HepG2 (cell line): Measurements from ENCODE around the gene ABO. TPM values are rescaled to one million over a fixed set of nuclear protein-coding genes. Genes with fewer than 3 reads are reported as not detected.
"Not testable (repeated sequence)": the region's sequence is repeated elsewhere in the genome, so short reads cannot be mapped to it uniquely, and the experiment has no call there.

Source experiments
- ATAC-seq: fragments of 200-7000 bp; cut with Tn5 transposase; 3 replicates; pipeline ENCODE4 v1.9.1; 2020; ENCODE audit warnings: mild to moderate bottlenecking, moderate library complexity
- BruUV-seq: library from RNA; stranded (reverse); fragments of 400-500 nt; replicated peaks from 2 replicates; lab custom pipeline; 2021; lab: Mats Ljungman, UMichigan
- CTCF ChIA-PET: fragments of 300-600 bp; formaldehyde crosslinking; extraction: SDS; loops from one replicate; lab custom pipeline; 2021; ENCODE audit warnings: low total read pairs, inconsistent platforms, low intra/inter-chr PET ratio; lab: Yijun Ruan, JAX
- POLR2A ChIA-PET: fragments of 350-600 bp; sonication (Branson Sonifier 250); formaldehyde crosslinking; loops from one replicate; lab custom pipeline; 2020; ENCODE audit warnings: antibody characterized with exemption, inconsistent platforms; lab: Yijun Ruan, JAX
- DNase-seq: peaks from one replicate; pipeline ENCODE4 v3.0.0-alpha.2; 2015; ENCODE audit warnings: low spot score
- FAIRE-seq: peaks from 3 replicates; lab custom pipeline; 2011; peaks lifted over from hg19 to GRCh38; lab: Jason Lieb, UNC
- H2AFZ ChIP-seq: one replicate; pipeline ENCODE4 v1.6.1; 2011; ENCODE audit warnings: low read length, inconsistent platforms
- H3K27ac ChIP-seq: fragments of 300-600 bp; 3 replicates; pipeline ENCODE4 v1.8.0; 2011; ENCODE audit warnings: mixed run types, mild to moderate bottlenecking, mixed read lengths, low read length, inconsistent platforms; ENCODE audit not compliant: insufficient read depth; ENCODE audit errors: extremely low read length
- H3K27me3 ChIP-seq, 2 experiments: fragments of 200-600 bp in 1 of 2; 2 replicates in 1 of 2; 3 replicates in 1 of 2; pipeline versions ENCODE4 v1.6.0 to v1.8.0; 2011; ENCODE audit warnings: low read length in 2 of 2, mild to moderate bottlenecking in 2 of 2, moderate library complexity in 2 of 2, inconsistent platforms in 1 of 2; ENCODE audit not compliant: insufficient read depth in 2 of 2, control insufficient read depth in 1 of 2
- H3K36me3 ChIP-seq, 2 experiments: fragments of 200-600 bp in 1 of 2; replicated peaks in 1 of 2; 2 replicates in 1 of 2; 3 replicates in 1 of 2; pipeline versions ENCODE4 v1.5.1 to v1.8.0; 2011; ENCODE audit warnings: low read length in 2 of 2, inconsistent platforms in 1 of 2; ENCODE audit not compliant: insufficient read depth in 2 of 2, control insufficient read depth in 1 of 2
- H3K4me1 ChIP-seq: 2 replicates; pipeline ENCODE4 v1.5.1; 2012; ENCODE audit warnings: low read length, inconsistent platforms; ENCODE audit not compliant: insufficient read depth
- H3K4me2 ChIP-seq: 2 replicates; pipeline ENCODE4 v1.6.0; 2011; ENCODE audit warnings: low read depth, low read length, inconsistent platforms
- H3K4me3 ChIP-seq, 3 experiments: fragments of 200-600 bp in 1 of 3; sonication (generic), shearing (Covaris generic) in 1 of 3; replicated peaks in 1 of 3; 2 replicates each; pipeline ENCODE4 v1.5.1; 2011 to 2016; ENCODE audit warnings: low read length in 3 of 3, inconsistent platforms in 2 of 3, low read depth in 2 of 3, mild to moderate bottlenecking in 2 of 3, control low read depth in 1 of 3, mixed read lengths in 1 of 3; ENCODE audit not compliant: insufficient read depth in 1 of 3
- H3K79me2 ChIP-seq: one replicate; pipeline ENCODE4 v1.6.1; 2011; ENCODE audit warnings: low read length, inconsistent platforms; ENCODE audit not compliant: insufficient read depth
- H3K9ac ChIP-seq: 2 replicates; pipeline ENCODE4 v1.6.0; 2011; ENCODE audit warnings: mild to moderate bottlenecking, low read depth, low read length, inconsistent platforms; ENCODE audit not compliant: insufficient read depth
- H3K9me3 ChIP-seq: 2 replicates; pipeline ENCODE4 v1.5.1; 2012; ENCODE audit warnings: mild to moderate bottlenecking, low read length
- H4K20me1 ChIP-seq: 2 replicates; pipeline ENCODE4 v1.6.0; 2011; ENCODE audit warnings: inconsistent platforms, mild to moderate bottlenecking, low read length, moderate library complexity; ENCODE audit not compliant: insufficient read depth
- ATF5 ChIP-seq: sonication (generic); formaldehyde crosslinking; IDR thresholded peaks from 2 replicates; pipeline ENCODE4 v1.4.0; 2020; ENCODE audit warnings: mild to moderate bottlenecking, low read depth, missing genetic modification reagents
- MXD4 ChIP-seq: IDR thresholded peaks from 2 replicates; pipeline ENCODE4 v1.6.1; 2016; ENCODE audit warnings: mild to moderate bottlenecking, missing biosample characterization, missing genetic modification reagents
- NRL ChIP-seq: sonication (generic); formaldehyde crosslinking; IDR thresholded peaks from 2 replicates; pipeline ENCODE4 v1.5.0; 2020; ENCODE audit warnings: missing genetic modification reagents, mild to moderate bottlenecking, moderate library complexity, borderline replicate concordance
- SP4 ChIP-seq: sonication (generic); formaldehyde crosslinking; IDR thresholded peaks from 2 replicates; pipeline ENCODE4 v1.8.1; 2023; ENCODE audit warnings: mild to moderate bottlenecking, missing genetic modification reagents
- ZKSCAN8 ChIP-seq: IDR thresholded peaks from 2 replicates; pipeline ENCODE4 v1.6.1; 2016; ENCODE audit warnings: borderline replicate concordance, missing genetic modification reagents, missing compliant biosample characterization
- ZNF101 ChIP-seq: sonication (generic); formaldehyde crosslinking; IDR thresholded peaks from 2 replicates; pipeline ENCODE4 v1.4.0; 2020; ENCODE audit warnings: mild to moderate bottlenecking, low read depth, missing genetic modification reagents, borderline replicate concordance
- ZNF251 ChIP-seq: sonication (generic); formaldehyde crosslinking; IDR thresholded peaks from 2 replicates; pipeline ENCODE4 v1.9.0; 2021; ENCODE audit warnings: mild to moderate bottlenecking, missing genetic modification reagents
- WGBS: methylation state at CpG from one replicate; pipeline ENCODE4 v1.1.6; 2017; ENCODE audit warnings: low lambda C conversion rate; 5-methylcytosine and 5-hydroxymethylcytosine counted together
- in situ Hi-C: cut with HindIII; loops from 2 replicates; pipeline ENCODE4 v1.10.0; 2017; ENCODE audit warnings: low pct_unique_long_range_greater_than_20kb; ENCODE audit not compliant: extremely low pct_ligation_motif_present
- intact Hi-C: fragments of 100-400 bp; cut with micrococcal nuclease; formaldehyde crosslinking; loops from one replicate; pipeline ENCODE4 v1.10.0; 2022; ENCODE audit not compliant: unreplicated experiment
- polyA plus RNA-seq, 8 experiments: library from polyadenylated mRNA; depleted of rRNA in 3 of 8; stranded (reverse) in 7 of 8; unstranded in 1 of 8; fragments of >200 nt; fragmentation: Illumina TruSeq in 4 of 8; extraction: Trizol in 4 of 8; gene quantifications; 2 replicates each; pipeline versions ENCODE4 v1.2.1 to v1.2.3, GENCODE V29; 2011 to 2016; ENCODE audit warnings: low read depth in 4 of 8, missing spikeins in 1 of 8, mixed read lengths in 1 of 8; ENCODE audit not compliant: insufficient read depth in 1 of 8
- total RNA-seq, 5 experiments: library from RNA; depleted of rRNA; stranded (reverse); fragments of >200 nt; fragmentation: Illumina TruSeq; extraction: Trizol; gene quantifications; 2 replicates each; pipeline ENCODE4 v1.2.3, GENCODE V29; 2016; ENCODE audit warnings: low read depth in 1 of 5

ABO gene
- total and polyA plus RNA-seq, 2 of the 13 experiments (the other 11 are each of a cell fraction or from before 2014, with no cell fraction given) = not detected

GRCh38 chr9:133237035-133237731, 37.8 kb downstream of the ABO start:
- Histone ChIP-seq H3K79me2 (no peaks in the 10 kb centered on the region), H3K27ac (no peak overlapping the region), H3K4me2 (no peak overlapping the region), H4K20me1 (no peaks in the 10 kb centered on the region), H3K9me3 (no peaks in the 10 kb centered on the region), H3K4me3 (no peak overlapping the region), H3K27me3 (peaks cover 2 to 5% of the 10 kb centered on the region in 2 experiments; a peak in 2 of 5 replicates), H3K36me3 (no peaks in the 10 kb centered on the region), H2AFZ (no peak overlapping the region), H3K4me1 (peaks cover 33% of the 10 kb centered on the region), H3K9ac (no peak overlapping the region)
- ATAC-seq (no peak), FAIRE-seq (no peak), DNase-seq (no peak)
- CTCF ChIA-PET = no interaction called here
- no TSS peak for BruUV-seq
- POLR2A ChIA-PET = no interaction called here
- in situ Hi-C loops (no loop called here), intact Hi-C loops (no loop called here)
- WGBS = 73% methylated on average over 12 of the region's 17 CpGs
- no peak for TF ChIP-seq SP4
- TF ChIP-seq NRL (CRISPR knock-in tag) = no peak
- TF ChIP-seq ZNF101 (CRISPR knock-in tag) = no peak
- no peak for TF ChIP-seq ATF5 (CRISPR knock-in tag)
- no peak for TF ChIP-seq ZNF251
- no peak for TF ChIP-seq ZKSCAN8 (CRISPR knock-in tag)
- no peak for TF ChIP-seq MXD4 (CRISPR knock-in tag)

- WGBS = 47% methylated on average over 15 of the region's 19 CpGs
- in situ Hi-C loops = not testable (repeated sequence)
Observed at GRCh38 chr9:133236291-133237034, 38.5 kb downstream of the ABO start.

More at GRCh38 chr9:133236291-133237034, 38.5 kb downstream of the ABO start:
- H3K9ac ChIP-seq, H3K79me2 ChIP-seq, H3K27ac ChIP-seq, DNase-seq, intact Hi-C loops, H3K36me3 ChIP-seq, H3K4me2 ChIP-seq, BruUV-seq, POLR2A ChIA-PET, CTCF ChIA-PET, H2AFZ ChIP-seq, FAIRE-seq, H3K4me3 ChIP-seq, ATAC-seq, H4K20me1 ChIP-seq, H3K27me3 ChIP-seq, H3K9me3 ChIP-seq: not testable (repeated sequence)
- H3K4me1 ChIP-seq = peaks cover 31% of the 10 kb centered on the region
